COLO668 (cell line): ENCODE data around the gene CRISP2.

ENCODE experiments used
- DNase-seq: peaks from one replicate; lab custom pipeline; 2025; ENCODE audit not compliant: unreplicated experiment; lab: John Stamatoyannopoulos, UW

Gene CRISP2

GRCh38 chr6:49662231-49662891 is 51.0 kb downstream of the CRISP2 start:
- no peak for DNase-seq

GRCh38 chr6:49653942-49654341 is 59.4 kb downstream of the CRISP2 start:
- no peak for DNase-seq

GRCh38 chr6:49653438-49653837 is 59.9 kb downstream of the CRISP2 start:
- DNase-seq, result no peak

GRCh38 chr6:49651239-49651638 is 62.1 kb downstream of the CRISP2 start:
- no peak for DNase-seq

- DNase-seq, result no peak
These were observed 63.4 kb downstream of the CRISP2 start for GRCh38 chr6:49649988-49650387.

- no peak for DNase-seq
These were observed 65.3 kb downstream of the CRISP2 start for GRCh38 chr6:49648036-49648435.

- DNase-seq, result no peak
These were observed 65.9 kb downstream of the CRISP2 start for GRCh38 chr6:49647476-49647875.

- DNase-seq, result no peak
These were observed 66.4 kb downstream of the CRISP2 start for GRCh38 chr6:49646942-49647341.

GRCh38 chr6:49646130-49646824 is 67.1 kb downstream of the CRISP2 start:
- no peak for DNase-seq

- DNase-seq, result no peak
These were observed 68.2 kb downstream of the CRISP2 start for GRCh38 chr6:49645139-49645538.
